K562 (cell line): ENCODE results near the gene FES. TPM values are rescaled to one million over a fixed set of nuclear protein-coding genes. Genes with fewer than 3 reads are reported as not detected.

Source experiments
- CGGBP1 ChIP-seq: fragments of 250-450 bp; sonication (Bioruptor Pico); IDR thresholded peaks from 2 replicates; pipeline ENCODE4 v1.9.0; 2021; ENCODE audit warnings: mild to moderate bottlenecking
- ESRRB ChIP-seq: fragments of 250-450 bp; sonication (Bioruptor Pico); IDR thresholded peaks from 2 replicates; pipeline ENCODE4 v1.5.0; 2020; ENCODE audit warnings: mild to moderate bottlenecking, moderate library complexity, borderline replicate concordance
- FOXM1 ChIP-seq, 2 experiments: fragments of 450-650 bp in 1 of 2; sonication (generic) in 1 of 2; formaldehyde crosslinking in 1 of 2; IDR thresholded peaks; 2 replicates each; pipeline versions ENCODE4 v1.6.1 to v1.9.0; 2017 to 2022; ENCODE audit warnings: low read depth in 2 of 2, mild to moderate bottlenecking in 2 of 2, missing genetic modification reagents in 1 of 2, moderate library complexity in 1 of 2
- HES1 ChIP-seq: fragments of 450-650 bp; IDR thresholded peaks from 2 replicates; pipeline ENCODE4 v1.6.1; 2016; ENCODE audit warnings: low read depth, mild to moderate bottlenecking, moderate library complexity
- MAX ChIP-seq: sonication (generic); formaldehyde crosslinking; IDR thresholded peaks from 2 replicates; pipeline ENCODE4 v1.9.0; 2022; ENCODE audit warnings: mild to moderate bottlenecking, missing genetic modification reagents
- MAZ ChIP-seq, 2 experiments: fragments of 450-650 bp in 1 of 2; sonication (generic) in 1 of 2; formaldehyde crosslinking; IDR thresholded peaks in 1 of 2; conservative IDR thresholded peaks in 1 of 2; 2 replicates each; pipeline versions ENCODE4 v1.4.0 to v1.5.0; 2020; ENCODE audit warnings: mild to moderate bottlenecking in 1 of 2, missing genetic modification reagents in 1 of 2
- MECOM ChIP-seq: fragments of 250-450 bp; sonication (Bioruptor Pico); IDR thresholded peaks from 2 replicates; pipeline ENCODE4 v1.8.0; 2022; ENCODE audit warnings: inconsistent platforms
- POLR2B ChIP-seq: fragments of 450-650 bp; IDR thresholded peaks from 2 replicates; pipeline ENCODE4 v1.6.1; 2018; ENCODE audit warnings: low read depth; ENCODE audit not compliant: partially characterized antibody
- PPARD ChIP-seq: fragments of 250-450 bp; sonication (Bioruptor Pico); IDR thresholded peaks from 2 replicates; pipeline ENCODE4 v1.8.0; 2022; ENCODE audit warnings: inconsistent platforms, mild to moderate bottlenecking, moderate library complexity
- SIN3B ChIP-seq: fragments of 450-650 bp; IDR thresholded peaks from 2 replicates; pipeline ENCODE4 v1.6.1; 2017; ENCODE audit warnings: low read depth, mild to moderate bottlenecking, moderate library complexity
- SMARCE1 ChIP-seq: fragments of 450-650 bp; IDR thresholded peaks from 2 replicates; pipeline ENCODE4 v1.7.1; 2016; ENCODE audit warnings: mild to moderate bottlenecking
- SRF ChIP-seq, 2 experiments: fragments of 250-450, 450-650 bp in 1 of 2; sonication (Bioruptor Pico) in 1 of 2; sonication (generic) in 1 of 2; formaldehyde crosslinking; IDR thresholded peaks; 2 replicates each; pipeline versions ENCODE4 v1.5.0 to v1.5.1; 2020 to 2022; ENCODE audit warnings: mild to moderate bottlenecking in 1 of 2, missing genetic modification reagents in 1 of 2
- SRSF9 ChIP-seq: fragments of 200-400 bp; formaldehyde crosslinking; IDR thresholded peaks from 2 replicates; pipeline ENCODE4 v1.6.1; 2017; ENCODE audit warnings: low read depth, low read length, borderline replicate concordance
- TAL1 ChIP-seq: fragments of 450-650 bp; IDR thresholded peaks from 2 replicates; pipeline ENCODE4 v1.6.1; 2016; ENCODE audit warnings: mild to moderate bottlenecking
- TBL1XR1 ChIP-seq, 2 experiments: IDR thresholded peaks; 2 replicates each; pipeline ENCODE4 v1.6.1; 2012; ENCODE audit warnings: improper control_type of control experiment in 2 of 2, low read length in 2 of 2, mild to moderate bottlenecking in 1 of 2
- THAP12 ChIP-seq: fragments of 250-450 bp; sonication (Bioruptor Pico); IDR thresholded peaks from 2 replicates; pipeline ENCODE4 v1.9.0; 2021; ENCODE audit warnings: mild to moderate bottlenecking, inconsistent platforms
- ZNF224 ChIP-seq: sonication (generic); formaldehyde crosslinking; IDR thresholded peaks from 2 replicates; pipeline ENCODE4 v1.8.0; 2022; ENCODE audit warnings: mild to moderate bottlenecking, missing genetic modification reagents
- ZNF324 ChIP-seq: fragments of 250-450 bp; sonication (Bioruptor Pico); IDR thresholded peaks from 2 replicates; pipeline ENCODE4 v1.4.0; 2020; ENCODE audit warnings: mild to moderate bottlenecking
- ZNF586 ChIP-seq: fragments of 450-650 bp; formaldehyde crosslinking; conservative IDR thresholded peaks from 2 replicates; pipeline ENCODE4 v1.4.0; 2020; ENCODE audit warnings: mild to moderate bottlenecking, moderate library complexity
- polyA plus RNA-seq, 8 experiments: library from polyadenylated mRNA; depleted of rRNA in 4 of 8; stranded (reverse) in 5 of 8; unstranded in 3 of 8; fragments of >200 nt; fragmentation: Nextera tagmentation in 2 of 8; fragmentation: Illumina TruSeq in 1 of 8; extraction: Ambion mirVana in 2 of 8; extraction: Trizol in 1 of 8; gene quantifications; 2 replicates each; pipeline versions ENCODE4 v1.2.1 to v1.2.3, GENCODE V29; 2011 to 2014; ENCODE audit warnings: inconsistent platforms in 1 of 8, missing spikeins in 1 of 8
- total RNA-seq, 7 experiments: library from RNA; depleted of rRNA in 6 of 7; stranded (reverse); fragments of >200 nt in 6 of 7; fragmentation: Illumina TruSeq in 2 of 7; extraction: Trizol in 2 of 7; gene quantifications; 2 replicates each; pipeline versions ENCODE4 v1.2.1 to v1.2.3, GENCODE V29; 2011 to 2021; ENCODE audit warnings: low replicate concordance in 1 of 7
- TF ChIP-seq, protein P1 (sequence below): fragments of 250-450 bp; sonication (Bioruptor Pico); IDR thresholded peaks from 2 replicates; pipeline ENCODE4 v1.8.0; 2022; ENCODE audit warnings: moderate library complexity, mild to moderate bottlenecking, inconsistent platforms
- TF ChIP-seq, protein P2 (sequence below), 2 experiments: fragments of 450-650 bp; conservative IDR thresholded peaks; 2 replicates each; pipeline ENCODE4 v1.6.1; 2017; ENCODE audit warnings: mild to moderate bottlenecking in 2 of 2, moderate library complexity in 2 of 2

The FES gene
- total and polyA plus RNA-seq, 9 of the 15 experiments (the other 6 are each of a cell fraction or from before 2014, with no cell fraction given): 0.38 to 2.6 (median 0.82) TPM

- TF ChIP-seq THAP12 (CRISPR knock-in tag) (peak; percentile 99), MAX (CRISPR knock-in tag) (peak; percentile 55; the same call in 1 of the 2 replicates), SMARCE1 (no peak), SIN3B (peak; percentile 79), ZNF224 (CRISPR knock-in tag) (no peak), CGGBP1 (CRISPR knock-in tag) (no peak), MECOM (CRISPR knock-in tag) (no peak), SRF (CRISPR knock-in tag; IDR thresholded peaks at IDR 0.05) (peak; percentile 33 to 95; a peak in 3 of 4 replicates), SRSF9 (no peak), HES1 (no peak), MAZ (CRISPR knock-in tag; conservative IDR thresholded peaks at IDR 0.05 in 1 of 2, IDR thresholded peaks at IDR 0.05 in 1 of 2) (peak in 1 of 2 experiments; percentile 84; a peak in 3 of 4 replicates), ZNF586 (CRISPR knock-in tag) (no peak), PPARD (no peak), TBL1XR1 (IDR thresholded peaks at IDR 0.05; ENCODE audit: low read length in 2 of 2) (peak in 1 of 2 experiments; percentile 6; a peak in 1 of 4 replicates), ZNF324 (CRISPR knock-in tag) (0 out of 2 replicates have a peak, but pooled peaks have one; percentile 43), FOXM1 (IDR thresholded peaks at IDR 0.05; ENCODE audit: low read depth) (no peak), FOXM1 (CRISPR knock-in tag; IDR thresholded peaks at IDR 0.05; ENCODE audit: low read depth) (no peak), POLR2B (peak; percentile 81), TAL1 (no peak), ESRRB (CRISPR knock-in tag) (no peak)
- TF ChIP-seq, protein P1, sequence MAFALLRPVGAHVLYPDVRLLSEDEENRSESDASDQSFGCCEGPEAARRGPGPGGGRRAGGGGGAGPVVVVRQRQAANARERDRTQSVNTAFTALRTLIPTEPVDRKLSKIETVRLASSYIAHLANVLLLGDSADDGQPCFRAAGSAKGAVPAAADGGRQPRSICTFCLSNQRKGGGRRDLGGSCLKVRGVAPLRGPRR (CRISPR knock-in tag): no peak
- TF ChIP-seq, protein P2, sequence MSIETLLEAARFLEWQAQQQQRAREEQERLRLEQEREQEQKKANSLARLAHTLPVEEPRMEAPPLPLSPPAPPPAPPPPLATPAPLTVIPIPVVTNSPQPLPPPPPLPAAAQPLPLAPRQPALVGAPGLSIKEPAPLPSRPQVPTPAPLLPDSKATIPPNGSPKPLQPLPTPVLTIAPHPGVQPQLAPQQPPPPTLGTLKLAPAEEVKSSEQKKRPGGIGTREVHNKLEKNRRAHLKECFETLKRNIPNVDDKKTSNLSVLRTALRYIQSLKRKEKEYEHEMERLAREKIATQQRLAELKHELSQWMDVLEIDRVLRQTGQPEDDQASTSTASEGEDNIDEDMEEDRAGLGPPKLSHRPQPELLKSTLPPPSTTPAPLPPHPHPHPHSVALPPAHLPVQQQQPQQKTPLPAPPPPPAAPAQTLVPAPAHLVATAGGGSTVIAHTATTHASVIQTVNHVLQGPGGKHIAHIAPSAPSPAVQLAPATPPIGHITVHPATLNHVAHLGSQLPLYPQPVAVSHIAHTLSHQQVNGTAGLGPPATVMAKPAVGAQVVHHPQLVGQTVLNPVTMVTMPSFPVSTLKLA (conservative IDR thresholded peaks at IDR 0.05): peak; percentile 69 to 86
Observed at GRCh38 chr15:90931828-90932659, 47.7 kb downstream of the FES start, which contains the start of gene HDDC3 (continued).
